Measurements from ENCODE around the gene VWA5A.

GRCh38 chr11:124193221-124194010, 78.2 kb downstream of the VWA5A start:
- no peak for TF ChIP-seq CTCF (IDR thresholded peaks at IDR 0.05)
- TF ChIP-seq POLR2A (IDR thresholded peaks at IDR 0.05) = no peak

Data from adrenal gland (tissue), 5 donors.